HG02642 (cell line): ENCODE measurements around the gene VMO1.
A peak's percentile ranks its signal among the peaks of the same experiment; 100 is the strongest.

Experiments used
- ATAC-seq: cut with Tn5 transposase; IDR thresholded peaks from one replicate; pipeline ENCODE4 v1.9.1; 2021; ENCODE audit warnings: mild to moderate bottlenecking; ENCODE audit not compliant: unreplicated experiment, poor library complexity

Gene VMO1

GRCh38 chr17:4786106-4786511, at the start of gene VMO1:
TSS of gene VMO1 (minus strand) at chr17:4786364. CDS start at chr17:4786352, 12 bp downstream.
- ATAC-seq: no peak

- no peak for ATAC-seq
Observed at GRCh38 chr17:4834681-4835020, 48.5 kb upstream of the VMO1 start.

- ATAC-seq: no peak
Observed at GRCh38 chr17:4833941-4834680, 47.9 kb upstream of the VMO1 start.

GRCh38 chr17:4833178-4833940, 47.2 kb upstream of the VMO1 start, which contains the start of gene MINK1:
TSS of gene MINK1 (plus strand) at chr17:4833340. CDS start at chr17:4833584, 244 bp downstream.
- ATAC-seq: peak; percentile 92

GRCh38 chr17:4832829-4833177, 46.6 kb upstream of the VMO1 start:
- ATAC-seq: peak; percentile 25

GRCh38 chr17:4827399-4827798, 41.2 kb upstream of the VMO1 start:
- no peak for ATAC-seq

- no peak for ATAC-seq
Observed at GRCh38 chr17:4823373-4824089, 37.4 kb upstream of the VMO1 start.

GRCh38 chr17:4822835-4823234, 36.7 kb upstream of the VMO1 start:
- no peak for ATAC-seq

GRCh38 chr17:4818276-4818675, 32.1 kb upstream of the VMO1 start:
- ATAC-seq: no peak

GRCh38 chr17:4816826-4817225, 30.7 kb upstream of the VMO1 start:
- ATAC-seq: no peak

- ATAC-seq: no peak
Observed at GRCh38 chr17:4815043-4815675, 29.0 kb upstream of the VMO1 start.

GRCh38 chr17:4812690-4813089, 26.5 kb upstream of the VMO1 start:
- no peak for ATAC-seq

GRCh38 chr17:4811471-4811870, 25.3 kb upstream of the VMO1 start:
- ATAC-seq: no peak

GRCh38 chr17:4810696-4811290, 24.6 kb upstream of the VMO1 start:
- no peak for ATAC-seq

GRCh38 chr17:4808378-4808767, 22.2 kb upstream of the VMO1 start:
- ATAC-seq: no peak

- ATAC-seq: no peak
Observed at GRCh38 chr17:4807605-4808377, 21.6 kb upstream of the VMO1 start.

- ATAC-seq: peak; percentile 94
Observed at GRCh38 chr17:4806777-4807604, 20.8 kb upstream of the VMO1 start, which contains the start of gene PLD2. TSS of gene PLD2 (plus strand) at chr17:4807152. CDS start at chr17:4807773, 621 bp downstream.

- no peak for ATAC-seq
Observed at GRCh38 chr17:4806456-4806776, 20.3 kb upstream of the VMO1 start.

GRCh38 chr17:4802228-4802627, 16.1 kb upstream of the VMO1 start, which contains the start of gene C17orf114:
TSS of gene C17orf114 (minus strand) at chr17:4802328.
- no peak for ATAC-seq
